Mesodermal cell (in vitro differentiated cells): ENCODE measurements around the gene PGRMC1. TPM values are rescaled to one million over a fixed set of nuclear protein-coding genes. Genes with fewer than 3 reads are reported as not detected.
"Not testable (repeated sequence)": the region's sequence is repeated elsewhere in the genome, so short reads cannot be mapped to it uniquely, and the experiment has no call there.

Experiments
- H3K27ac ChIP-seq: 2 replicates; pipeline ENCODE4 v1.7.0; 2013; ENCODE audit warnings: mild to moderate bottlenecking, low read depth, low read length, moderate library complexity; ENCODE audit not compliant: severe bottlenecking
- H3K36me3 ChIP-seq: 2 replicates; pipeline ENCODE4 v1.7.1; 2013; ENCODE audit warnings: mild to moderate bottlenecking, low read length, moderate library complexity; ENCODE audit not compliant: control insufficient read depth, insufficient read depth
- H3K4me1 ChIP-seq: one replicate; pipeline ENCODE4 v1.7.1; 2013; ENCODE audit warnings: mild to moderate bottlenecking, low read length; ENCODE audit not compliant: insufficient read depth, control insufficient read depth, poor library complexity, severe bottlenecking
- H3K4me3 ChIP-seq: 2 replicates; pipeline ENCODE4 v1.7.0; 2013; ENCODE audit warnings: low read length, control low read depth, mild to moderate bottlenecking; ENCODE audit not compliant: insufficient read depth, poor library complexity, severe bottlenecking; ENCODE audit errors: extremely low read depth
- H3K9me3 ChIP-seq: 2 replicates; pipeline ENCODE4 v1.7.1; 2013; ENCODE audit warnings: mild to moderate bottlenecking, low read length, moderate library complexity; ENCODE audit not compliant: control insufficient read depth
- WGBS, 2 experiments: methylation state at CpG; one replicate each; pipeline ENCODE4 v1.1.5; 2013; ENCODE audit warnings: missing lambda C conversion rate in 2 of 2; ENCODE audit not compliant: insufficient coverage in 2 of 2; 5-methylcytosine and 5-hydroxymethylcytosine counted together
- polyA plus RNA-seq, 2 experiments: library from polyadenylated mRNA; stranded (reverse); fragments of 50-300 nt; gene quantifications; one replicate each; pipeline ENCODE4 v1.2.3, GENCODE V29; 2013

The PGRMC1 gene
- 182 TPM for polyA plus RNA-seq (2013, experiment 1 of 2)
- 191 TPM for polyA plus RNA-seq (2013, experiment 2 of 2)

- Histone ChIP-seq H3K4me1 (peaks cover 13% of the 10 kb centered on the region), H3K36me3 (peaks cover 6% of the 10 kb centered on the region), H3K4me3 (peak within 1 kb of the TSS; percentile 68), H3K9me3 (no peaks in the 10 kb centered on the region), H3K27ac (peak within 1 kb of the TSS; percentile 75)
- WGBS, 2 experiments: 0% methylated on average over 17 to 25 of the region's 82 CpGs
Observed at GRCh38 chrX:119235872-119236622, at the start of gene PGRMC1. TSS of gene PGRMC1 (plus strand) at chrX:119236285. CDS start at chrX:119236364, 79 bp downstream.

GRCh38 chrX:119186763-119187162, 49.3 kb upstream of the PGRMC1 start:
- Histone ChIP-seq H3K27ac (no peak overlapping the region), H3K4me1 (no peaks in the 10 kb centered on the region), H3K36me3 (no peaks in the 10 kb centered on the region), H3K4me3 (no peak overlapping the region), H3K9me3 (no peaks in the 10 kb centered on the region)
- WGBS, 2 experiments: 83% methylated on average over 2 of the region's 8 CpGs; no CpG with 5 or more reads in 1 of the 2 experiments

- H3K27ac ChIP-seq: no peak overlapping the region
- no peaks in the 10 kb centered on the region for H3K9me3 ChIP-seq
- H3K36me3 ChIP-seq: no peaks in the 10 kb centered on the region
- H3K4me1 ChIP-seq: no peaks in the 10 kb centered on the region
- WGBS, 2 experiments: 93% methylated on average over 2 of the region's 4 CpGs; no CpG with 5 or more reads in 1 of the 2 experiments
- H3K4me3 ChIP-seq: no peak overlapping the region
Observed at GRCh38 chrX:119187298-119187697, 48.8 kb upstream of the PGRMC1 start.

- H3K36me3 ChIP-seq: no peaks in the 10 kb centered on the region
- no peak overlapping the region for H3K4me3 ChIP-seq
- H3K4me1 ChIP-seq: no peaks in the 10 kb centered on the region
- no peak overlapping the region for H3K27ac ChIP-seq
- no CpG with 5 or more reads among the region's 3 CpGs for WGBS, 2 experiments
- H3K9me3 ChIP-seq: no peaks in the 10 kb centered on the region
Observed at GRCh38 chrX:119189115-119189514, 47.0 kb upstream of the PGRMC1 start.

- H3K36me3 ChIP-seq: no peaks in the 10 kb centered on the region
- H3K9me3 ChIP-seq: no peaks in the 10 kb centered on the region
- WGBS, 2 experiments: 73 to 80% methylated on average over 2 of the region's 4 CpGs
- H3K4me1 ChIP-seq: no peaks in the 10 kb centered on the region
- no peak overlapping the region for H3K27ac ChIP-seq
- H3K4me3 ChIP-seq: no peak overlapping the region
Observed at GRCh38 chrX:119189595-119189994, 46.5 kb upstream of the PGRMC1 start.

- Histone ChIP-seq H3K9me3 (no peaks in the 10 kb centered on the region), H3K36me3 (no peaks in the 10 kb centered on the region), H3K4me1 (no peaks in the 10 kb centered on the region), H3K27ac (no peak overlapping the region), H3K4me3 (no peak overlapping the region)
- WGBS, 2 experiments: 100% methylated on average over 1 of the region's 4 CpGs; no CpG with 5 or more reads in 1 of the 2 experiments
Observed at GRCh38 chrX:119190091-119190681, 45.9 kb upstream of the PGRMC1 start.

- Histone ChIP-seq H3K27ac (no peak overlapping the region), H3K9me3 (no peaks in the 10 kb centered on the region), H3K4me1 (no peaks in the 10 kb centered on the region), H3K4me3 (no peak overlapping the region), H3K36me3 (no peaks in the 10 kb centered on the region)
- 91 to 100% methylated on average over 3 to 4 of the region's 8 CpGs for whole genome bisulfite sequencing, 2 experiments
Observed at GRCh38 chrX:119190831-119191230, 45.3 kb upstream of the PGRMC1 start.

- Histone ChIP-seq H3K36me3 (no peaks in the 10 kb centered on the region), H3K27ac (no peak overlapping the region), H3K9me3 (no peaks in the 10 kb centered on the region), H3K4me3 (no peak overlapping the region), H3K4me1 (no peaks in the 10 kb centered on the region)
- WGBS, 2 experiments: 50% methylated on average over 1 of the region's 5 CpGs; no CpG with 5 or more reads in 1 of the 2 experiments
Observed at GRCh38 chrX:119194621-119195020, 41.5 kb upstream of the PGRMC1 start.

- Histone ChIP-seq H3K36me3 (no peaks in the 10 kb centered on the region), H3K4me3 (no peak overlapping the region), H3K4me1 (no peaks in the 10 kb centered on the region), H3K9me3 (no peaks in the 10 kb centered on the region), H3K27ac (no peak overlapping the region)
- no CpG with 5 or more reads among the region's 4 CpGs for WGBS, 2 experiments
Observed at GRCh38 chrX:119201570-119201969, 34.5 kb upstream of the PGRMC1 start.

GRCh38 chrX:119206203-119206602, 29.9 kb upstream of the PGRMC1 start:
- Histone ChIP-seq H3K36me3 (no peaks in the 10 kb centered on the region), H3K4me3 (no peak overlapping the region), H3K9me3 (no peaks in the 10 kb centered on the region), H3K27ac (no peak overlapping the region), H3K4me1 (no peaks in the 10 kb centered on the region)
- whole genome bisulfite sequencing, 2 experiments: 100% methylated on average over 3 to 4 of the region's 5 CpGs

GRCh38 chrX:119207483-119207882, 28.6 kb upstream of the PGRMC1 start:
- 95 to 96% methylated on average over 3 to 10 of the region's 10 CpGs for WGBS, 2 experiments
- H3K9me3 ChIP-seq: not testable (repeated sequence)

More at GRCh38 chrX:119207483-119207882, 28.6 kb upstream of the PGRMC1 start:
- H3K4me1 ChIP-seq, H3K4me3 ChIP-seq, H3K36me3 ChIP-seq, H3K27ac ChIP-seq: not testable (repeated sequence)
